GM12878 (cell line): ENCODE measurements around the gene FLAD1. TPM values are rescaled to one million over a fixed set of nuclear protein-coding genes. Genes with fewer than 3 reads are reported as not detected.

Experiments used
- ATAC-seq: fragments of 200-7000 bp; cut with Tn5 transposase; 3 replicates; pipeline ENCODE4 v1.9.1; 2020; ENCODE audit warnings: mild to moderate bottlenecking, moderate library complexity
- BruUV-seq: library from RNA; stranded (reverse); fragments of 400-500 nt; replicated peaks from 2 replicates; lab custom pipeline; 2021; lab: Mats Ljungman, UMichigan
- CTCF ChIA-PET: fragments of 300-600 bp; sonication (Branson Sonifier 250); formaldehyde crosslinking; extraction: SDS; loops from one replicate; lab custom pipeline; 2021; ENCODE audit warnings: inconsistent platforms; lab: Yijun Ruan, JAX
- POLR2A ChIA-PET: fragments of 350-600 bp; formaldehyde crosslinking; extraction: SDS; loops from one replicate; lab custom pipeline; 2021; ENCODE audit warnings: inconsistent platforms; lab: Charles Lee
- RAD21 ChIA-PET: fragments of 300-600 bp; sonication (Branson Sonifier 250); formaldehyde crosslinking; loops from one replicate; lab custom pipeline; 2023; ENCODE audit warnings: antibody characterized with exemption; ENCODE audit not compliant: unreplicated experiment; lab: Charles Lee
- SMC1A ChIA-PET: fragments of 300-600 bp; sonication (Branson Sonifier 250); formaldehyde crosslinking; loops from one replicate; lab custom pipeline; 2023; ENCODE audit not compliant: unreplicated experiment, uncharacterized antibody; lab: Charles Lee
- DNase-seq: peaks from one replicate; pipeline ENCODE4 v3.0.0-alpha.2; 2011; ENCODE audit warnings: low read depth, low spot score
- FAIRE-seq: peaks from 3 replicates; lab custom pipeline; 2011; peaks lifted over from hg19 to GRCh38; lab: Jason Lieb, UNC
- H2AFZ ChIP-seq: 2 replicates; pipeline ENCODE4 v1.6.0; 2011; ENCODE audit warnings: low read depth, low read length, control low read depth; ENCODE audit not compliant: control insufficient read depth
- H3K27ac ChIP-seq: 2 replicates; pipeline ENCODE4 v1.5.1; 2011; ENCODE audit warnings: control low read depth; ENCODE audit not compliant: control insufficient read depth, insufficient read depth
- H3K27me3 ChIP-seq, 2 experiments: replicated peaks in 1 of 2; 2 replicates each; pipeline versions ENCODE4 v1.6.0 to v1.6.1; 2011; ENCODE audit warnings: low read length in 1 of 2; ENCODE audit not compliant: control insufficient read depth in 2 of 2, insufficient read depth in 2 of 2
- H3K36me3 ChIP-seq, 2 experiments: 2 replicates each; pipeline ENCODE4 v1.5.1; 2011; ENCODE audit warnings: low read length in 1 of 2; ENCODE audit not compliant: control insufficient read depth in 2 of 2, insufficient read depth in 2 of 2
- H3K4me1 ChIP-seq: 2 replicates; pipeline ENCODE4 v1.6.1; 2011; ENCODE audit warnings: mild to moderate bottlenecking, low read length, moderate library complexity, mixed read lengths; ENCODE audit not compliant: control insufficient read depth, insufficient read depth
- H3K4me2 ChIP-seq: 2 replicates; pipeline ENCODE4 v1.6.0; 2011; ENCODE audit warnings: control low read depth; ENCODE audit not compliant: control insufficient read depth, insufficient read depth
- H3K4me3 ChIP-seq: fragments of 200-600 bp; sonication (generic); 2 replicates; pipeline ENCODE4 v1.5.1; 2016
- H3K79me2 ChIP-seq: 2 replicates; pipeline ENCODE4 v1.6.0; 2011; ENCODE audit warnings: low read length; ENCODE audit not compliant: control insufficient read depth, insufficient read depth
- H3K9ac ChIP-seq: 2 replicates; pipeline ENCODE4 v1.8.0; 2011; ENCODE audit warnings: low read length, control low read depth, mixed read lengths; ENCODE audit not compliant: control insufficient read depth, insufficient read depth
- H3K9me3 ChIP-seq: replicated peaks from 3 replicates; pipeline ENCODE4 v1.5.1; 2011; ENCODE audit warnings: mild to moderate bottlenecking, low read length; ENCODE audit not compliant: control insufficient read depth, insufficient read depth
- H4K20me1 ChIP-seq: 2 replicates; pipeline ENCODE4 v1.6.0; 2011; ENCODE audit not compliant: control insufficient read depth, insufficient read depth
- ATF3 ChIP-seq: IDR thresholded peaks from 2 replicates; pipeline ENCODE4 v1.6.1; 2011; ENCODE audit warnings: low read depth, mild to moderate bottlenecking, low read length, moderate library complexity, borderline replicate concordance; ENCODE audit errors: extremely low read depth
- DPF2 ChIP-seq: fragments of 450-650 bp; IDR thresholded peaks from 2 replicates; pipeline ENCODE4 v1.6.1; 2017; ENCODE audit warnings: mild to moderate bottlenecking
- EGR1 ChIP-seq, 2 experiments: IDR thresholded peaks; 1 replicate in 1 of 2; 2 replicates in 1 of 2; pipeline ENCODE4 v1.6.1; 2011 to 2012; ENCODE audit warnings: low read depth in 2 of 2, low read length in 2 of 2, borderline replicate concordance in 1 of 2, mild to moderate bottlenecking in 1 of 2, moderate library complexity in 1 of 2
- HDAC2 ChIP-seq: fragments of 200-600 bp; sonication (generic); IDR thresholded peaks from 2 replicates; pipeline ENCODE4 v1.6.1; 2017
- JUNB ChIP-seq: IDR thresholded peaks from 2 replicates; pipeline ENCODE4 v1.6.1; 2016; ENCODE audit warnings: antibody characterized with exemption, mild to moderate bottlenecking
- NBN ChIP-seq: fragments of 450-650 bp; IDR thresholded peaks from 2 replicates; pipeline ENCODE4 v1.6.1; 2016
- NR2C1 ChIP-seq: fragments of 450-650 bp; IDR thresholded peaks from 2 replicates; pipeline ENCODE4 v1.6.1; 2017; ENCODE audit warnings: antibody characterized with exemption, mild to moderate bottlenecking, moderate library complexity
- POLR2A ChIP-seq: IDR thresholded peaks from 2 replicates; pipeline ENCODE4 v1.6.1; 2011; ENCODE audit warnings: low read depth, mild to moderate bottlenecking, low read length
- RFX5 ChIP-seq: IDR thresholded peaks from 2 replicates; pipeline ENCODE4 v1.6.1; 2011; ENCODE audit warnings: low read depth, low read length, improper control_type of control experiment
- SMAD1 ChIP-seq: fragments of 450-650 bp; IDR thresholded peaks from 2 replicates; pipeline ENCODE4 v1.6.1; 2018; ENCODE audit warnings: mild to moderate bottlenecking, low read depth; ENCODE audit not compliant: partially characterized antibody
- SREBF2 ChIP-seq: IDR thresholded peaks from 2 replicates; pipeline ENCODE4 v1.6.1; 2012; ENCODE audit warnings: mild to moderate bottlenecking, low read length
- SUZ12 ChIP-seq: fragments of 200-600 bp; sonication (generic); IDR thresholded peaks from one replicate; pipeline ENCODE4 v1.6.1; 2018; ENCODE audit warnings: antibody characterized with exemption, mild to moderate bottlenecking; ENCODE audit not compliant: unreplicated experiment
- TCF7 ChIP-seq: IDR thresholded peaks from 2 replicates; pipeline ENCODE4 v1.6.1; 2014; ENCODE audit warnings: antibody characterized with exemption, borderline replicate concordance
- ZNF217 ChIP-seq: fragments of 450-650 bp; IDR thresholded peaks from 2 replicates; pipeline ENCODE4 v1.6.1; 2017; ENCODE audit warnings: antibody characterized with exemption, mild to moderate bottlenecking
- WGBS: methylation state at CpG from one replicate; pipeline ENCODE4 v1.1.6; 2016; ENCODE audit warnings: low lambda C conversion rate; ENCODE audit not compliant: insufficient replicate concordance, insufficient coverage; ENCODE audit errors: missing lambda C conversion rate; 5-methylcytosine and 5-hydroxymethylcytosine counted together
- in situ Hi-C: fragments of 300-500 bp; cut with MboI; formaldehyde crosslinking; loops from 9 replicates; pipeline ENCODE4 v1.14.3; 2018; ENCODE audit warnings: mixed read lengths
- intact Hi-C: fragments of 100-400 bp; cut with micrococcal nuclease; formaldehyde crosslinking; loops from one replicate; pipeline ENCODE4 v1.14.2; 2022; ENCODE audit not compliant: unreplicated experiment
- polyA plus RNA-seq, 11 experiments: library from polyadenylated mRNA; depleted of rRNA in 4 of 11; unstranded in 6 of 11; stranded (reverse) in 5 of 11; fragments of >200 nt; fragmentation: Nextera tagmentation in 4 of 11; fragmentation: Illumina TruSeq in 1 of 11; extraction: Ambion mirVana in 4 of 11; extraction: Trizol in 1 of 11; gene quantifications; 1 replicate in 1 of 11; 2 replicates in 10 of 11; pipeline versions ENCODE4 v1.2.1 to v1.2.3, GENCODE V29; 2011 to 2016; ENCODE audit warnings: inconsistent platforms in 2 of 11, missing spikeins in 2 of 11, low read depth in 1 of 11
- total RNA-seq, 4 experiments: library from RNA; depleted of rRNA in 3 of 4; stranded (reverse); fragments of >200 nt in 3 of 4; fragmentation: Illumina TruSeq in 1 of 4; extraction: Trizol in 1 of 4; gene quantifications; 2 replicates each; pipeline versions ENCODE4 v1.2.1 to v1.2.3, GENCODE V29; 2013 to 2021
- TF ChIP-seq, protein P1 (sequence below): IDR thresholded peaks from 2 replicates; pipeline ENCODE4 v1.6.1; 2012; ENCODE audit warnings: low read length, inconsistent platforms

The FLAD1 gene
- total and polyA plus RNA-seq, 10 of the 15 experiments (the other 5 are each of a cell fraction or from before 2014, with no cell fraction given) = 22.9 to 93.4 (median 56.6) TPM

GRCh38 chr1:155022136-155022926 is 39.2 kb downstream of the FLAD1 start:
- no peak overlapping the region for H3K4me2 ChIP-seq
- WGBS = 50% methylated on average over 8 of the region's 8 CpGs
- ChIA-PET CTCF (interaction anchor here (0.7 to 2.8 kb wide), 6 partner anchors 28 to 171 kb away, joined by 3 to 9 read pairs (median 3); partner anchors contain the start of gene ADAM15), RAD21 (interaction anchor here (1.6 kb wide), 1 partner anchor 22 kb away, joined by 5 read pairs; no protein-coding TSS in a partner anchor), POLR2A (interaction anchor here (0.5 to 1.6 kb wide), 3 partner anchors 12 to 32 kb away, joined by 3 to 5 read pairs (median 3); no protein-coding TSS in a partner anchor), SMC1A (interaction anchor here (0.7 to 0.9 kb wide), 2 partner anchors 28 to 61 kb away, joined by 3 to 4 read pairs; partner anchors contain the start of genes ADAM15 and PYGO2)
- no peak overlapping the region for H2AFZ ChIP-seq
- no peak for FAIRE-seq
- no peak for ATAC-seq
- no peak overlapping the region for H3K4me3 ChIP-seq
- H3K9ac ChIP-seq = no peak overlapping the region
- H4K20me1 ChIP-seq = no peaks in the 10 kb centered on the region
- DNase-seq = no peak
- H3K79me2 ChIP-seq = no peaks in the 10 kb centered on the region; the same call in 1 of the 2 replicates
- TF ChIP-seq ZNF217 = no peak
- TF ChIP-seq RFX5 = no peak
- TF ChIP-seq SREBF2 = no peak
- TF ChIP-seq EGR1 (IDR thresholded peaks at IDR 0.05; ENCODE audit: borderline replicate concordance in 1 of 2, low read depth in 2 of 2, low read length in 2 of 2) = no peak
- no peak for TF ChIP-seq POLR2A
- TF ChIP-seq NBN = no peak
- H3K27me3 ChIP-seq = no peaks in the 10 kb centered on the region; a peak in 1 of 4 replicates
- peaks cover 8% of the 10 kb centered on the region for H3K4me1 ChIP-seq
- no peaks in the 10 kb centered on the region for H3K9me3 ChIP-seq
- in situ Hi-C loops (no loop called here), intact Hi-C loops (no loop called here)
- no peaks in the 10 kb centered on the region for H3K36me3 ChIP-seq
- no TSS peak for BruUV-seq
- H3K27ac ChIP-seq = no peak overlapping the region

GRCh38 chr1:155022927-155023236 is 39.7 kb downstream of the FLAD1 start:
- no peaks in the 10 kb centered on the region for H3K9me3 ChIP-seq
- H3K27me3 ChIP-seq = no peaks in the 10 kb centered on the region; a peak in 1 of 4 replicates
- peaks cover 3% of the 10 kb centered on the region for H3K4me1 ChIP-seq
- DNase-seq = no peak
- no peak overlapping the region for H2AFZ ChIP-seq
- SMC1A ChIA-PET = interaction anchor here (0.7 kb wide), 1 partner anchor 62 kb away, joined by 3 read pairs; the partner anchor contains the start of gene PYGO2
- no peaks in the 10 kb centered on the region for H3K36me3 ChIP-seq
- H3K27ac ChIP-seq = no peak overlapping the region
- CTCF ChIA-PET = interaction anchor here (0.9 to 2.8 kb wide), 5 partner anchors 27 to 171 kb away, joined by 3 to 9 read pairs (median 3); partner anchors contain the start of gene ADAM15
- 54% methylated on average over 4 of the region's 4 CpGs for WGBS
- H3K9ac ChIP-seq = no peak overlapping the region
- BruUV-seq = no TSS peak
- POLR2A ChIA-PET = interaction anchor here (0.5 kb wide), 1 partner anchor 12 kb away, joined by 3 read pairs; no protein-coding TSS in a partner anchor
- intact Hi-C loops = no loop called here
- no peaks in the 10 kb centered on the region for H4K20me1 ChIP-seq
- no peak for ATAC-seq
- H3K4me3 ChIP-seq = no peak overlapping the region
- RAD21 ChIA-PET = interaction anchor here (1.6 kb wide), 1 partner anchor 21 kb away, joined by 5 read pairs; no protein-coding TSS in a partner anchor
- in situ Hi-C loops = no loop called here
- no peak overlapping the region for H3K4me2 ChIP-seq
- no peak for FAIRE-seq
- H3K79me2 ChIP-seq = no peaks in the 10 kb centered on the region
- no peak for TF ChIP-seq DPF2
- TF ChIP-seq, protein P1, sequence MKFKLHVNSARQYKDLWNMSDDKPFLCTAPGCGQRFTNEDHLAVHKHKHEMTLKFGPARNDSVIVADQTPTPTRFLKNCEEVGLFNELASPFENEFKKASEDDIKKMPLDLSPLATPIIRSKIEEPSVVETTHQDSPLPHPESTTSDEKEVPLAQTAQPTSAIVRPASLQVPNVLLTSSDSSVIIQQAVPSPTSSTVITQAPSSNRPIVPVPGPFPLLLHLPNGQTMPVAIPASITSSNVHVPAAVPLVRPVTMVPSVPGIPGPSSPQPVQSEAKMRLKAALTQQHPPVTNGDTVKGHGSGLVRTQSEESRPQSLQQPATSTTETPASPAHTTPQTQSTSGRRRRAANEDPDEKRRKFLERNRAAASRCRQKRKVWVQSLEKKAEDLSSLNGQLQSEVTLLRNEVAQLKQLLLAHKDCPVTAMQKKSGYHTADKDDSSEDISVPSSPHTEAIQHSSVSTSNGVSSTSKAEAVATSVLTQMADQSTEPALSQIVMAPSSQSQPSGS = no peak
- no peak for TF ChIP-seq JUNB
- TF ChIP-seq HDAC2 = no peak
- TF ChIP-seq NR2C1 = no peak
- TF ChIP-seq EGR1 (IDR thresholded peaks at IDR 0.05; ENCODE audit: borderline replicate concordance in 1 of 2, low read depth in 2 of 2, low read length in 2 of 2) = no peak
- TF ChIP-seq ATF3 = no peak
- no peak for TF ChIP-seq SMAD1
- TF ChIP-seq TCF7 = no peak
- no peak for TF ChIP-seq SUZ12
- no peak for TF ChIP-seq ZNF217
